NOMO-1 treated with DMSO at 0.1 percent for 48 hours (cell line): ENCODE measurements around the gene MYO5B.
A peak's percentile ranks its signal among the peaks of the same experiment; 100 is the strongest.
"Not testable (repeated sequence)": the region's sequence is repeated elsewhere in the genome, so short reads cannot be mapped to it uniquely, and the experiment has no call there.

Source experiments
- DNase-seq: peaks from one replicate; lab custom pipeline; 2025; ENCODE audit not compliant: unreplicated experiment; lab: John Stamatoyannopoulos, UW

MYO5B gene

DNA sequence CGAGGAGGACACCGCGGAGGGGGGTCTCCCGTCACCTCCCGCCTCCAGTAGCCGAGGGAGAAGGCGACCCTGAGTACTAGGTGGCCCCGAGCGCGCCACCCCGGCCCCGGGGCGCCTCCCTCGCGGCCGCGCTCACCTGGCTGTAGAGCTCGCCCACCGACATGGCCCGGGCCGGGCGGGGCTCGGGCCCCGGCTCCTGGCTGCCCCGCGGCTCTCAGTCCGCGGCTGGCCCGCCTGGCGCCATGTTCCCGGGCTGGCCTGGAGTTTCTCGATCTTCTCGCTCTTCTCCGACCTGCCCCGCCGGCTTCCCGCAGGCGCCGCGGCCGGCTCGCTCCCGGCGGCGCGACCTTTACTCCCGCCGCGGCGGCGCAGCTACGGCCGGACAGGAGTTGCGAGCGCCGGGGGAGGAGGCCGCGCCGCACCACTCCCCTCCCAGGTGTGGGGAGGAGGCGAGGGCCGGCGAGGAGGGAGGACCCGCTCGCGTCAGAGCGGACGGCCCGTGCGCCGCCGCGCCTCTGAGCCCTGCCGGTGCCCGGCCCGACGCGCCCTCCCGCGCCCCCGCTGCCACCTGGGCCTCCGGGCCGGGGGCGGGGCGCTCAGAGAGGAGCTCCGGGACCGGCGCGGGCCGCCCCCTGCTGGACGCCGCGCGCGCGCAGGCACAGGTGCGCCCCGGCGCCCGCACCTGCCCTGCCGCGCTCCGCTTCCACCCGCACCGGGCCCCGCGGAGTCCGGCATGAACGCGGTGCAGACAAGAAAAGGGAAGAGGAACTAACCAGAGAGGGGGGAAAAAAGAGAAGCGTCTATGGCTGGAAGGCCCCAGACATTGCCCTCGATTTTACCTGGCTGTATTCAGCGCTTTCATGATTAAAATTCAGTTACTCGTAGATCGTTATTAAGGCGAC lies at the start of gene MYO5B:
TSS of gene MYO5B (minus strand) at position 517 of the 902 bp plus-strand sequence. CDS start at position 163, 354 bp downstream.
- peak; percentile 41 for DNase-seq

GRCh38 chr18:50241768-50242167 lies 46.8 kb upstream of the MYO5B start:
- DNase-seq = not testable (repeated sequence)

GRCh38 chr18:50240080-50240563 lies 45.2 kb upstream of the MYO5B start:
- DNase-seq = no peak

DNA sequence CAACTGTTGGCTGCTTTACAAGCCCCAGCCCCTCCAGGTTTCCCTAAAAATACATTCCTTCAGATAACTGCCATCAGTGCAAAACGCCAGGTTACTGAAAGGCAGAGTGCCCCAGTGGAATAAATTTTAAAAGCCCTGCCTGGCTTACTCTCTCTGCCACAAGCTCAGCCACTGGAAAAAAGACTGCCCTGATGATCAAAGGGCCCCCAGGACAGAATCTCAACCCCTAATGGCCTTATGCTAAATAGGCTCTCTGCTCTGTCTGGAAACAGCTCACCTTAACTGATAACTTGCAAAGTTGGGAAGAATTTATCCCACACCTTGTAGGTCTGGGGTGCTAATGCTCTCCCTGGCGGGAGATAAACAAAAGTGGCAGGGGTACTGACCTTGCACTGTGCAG lies 37.5 kb upstream of the MYO5B start:
- no peak for DNase-seq

GRCh38 chr18:50231621-50232020 lies 36.7 kb upstream of the MYO5B start:
- no peak for DNase-seq

- DNase-seq = not testable (repeated sequence)
Measured at GRCh38 chr18:50220249-50220648, 25.3 kb upstream of the MYO5B start.

- DNase-seq = peak; percentile 3
Measured at GRCh38 chr18:50218432-50219197, 23.7 kb upstream of the MYO5B start.

- no peak for DNase-seq
Measured at GRCh38 chr18:50209311-50209710, 14.4 kb upstream of the MYO5B start.

DNA sequence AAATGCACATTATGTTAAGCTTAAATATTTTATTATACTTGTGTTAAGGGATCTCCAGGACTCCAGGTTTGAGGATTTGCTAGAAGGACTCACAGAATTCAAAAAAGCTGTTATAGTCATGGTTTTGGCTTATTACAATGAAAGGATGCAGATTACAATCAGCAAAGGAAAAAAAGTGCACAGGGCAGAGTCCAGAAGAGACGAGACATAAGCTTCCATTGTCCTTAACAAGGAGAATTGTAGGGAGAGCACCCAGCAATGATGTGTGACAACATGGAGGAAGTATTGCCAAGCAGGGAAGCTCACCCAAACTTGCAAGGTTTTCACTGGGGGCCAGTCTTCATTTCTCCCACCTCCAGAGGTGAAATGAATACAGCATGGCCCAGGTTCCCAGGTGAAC lies 12.8 kb upstream of the MYO5B start:
- no peak for DNase-seq

DNA sequence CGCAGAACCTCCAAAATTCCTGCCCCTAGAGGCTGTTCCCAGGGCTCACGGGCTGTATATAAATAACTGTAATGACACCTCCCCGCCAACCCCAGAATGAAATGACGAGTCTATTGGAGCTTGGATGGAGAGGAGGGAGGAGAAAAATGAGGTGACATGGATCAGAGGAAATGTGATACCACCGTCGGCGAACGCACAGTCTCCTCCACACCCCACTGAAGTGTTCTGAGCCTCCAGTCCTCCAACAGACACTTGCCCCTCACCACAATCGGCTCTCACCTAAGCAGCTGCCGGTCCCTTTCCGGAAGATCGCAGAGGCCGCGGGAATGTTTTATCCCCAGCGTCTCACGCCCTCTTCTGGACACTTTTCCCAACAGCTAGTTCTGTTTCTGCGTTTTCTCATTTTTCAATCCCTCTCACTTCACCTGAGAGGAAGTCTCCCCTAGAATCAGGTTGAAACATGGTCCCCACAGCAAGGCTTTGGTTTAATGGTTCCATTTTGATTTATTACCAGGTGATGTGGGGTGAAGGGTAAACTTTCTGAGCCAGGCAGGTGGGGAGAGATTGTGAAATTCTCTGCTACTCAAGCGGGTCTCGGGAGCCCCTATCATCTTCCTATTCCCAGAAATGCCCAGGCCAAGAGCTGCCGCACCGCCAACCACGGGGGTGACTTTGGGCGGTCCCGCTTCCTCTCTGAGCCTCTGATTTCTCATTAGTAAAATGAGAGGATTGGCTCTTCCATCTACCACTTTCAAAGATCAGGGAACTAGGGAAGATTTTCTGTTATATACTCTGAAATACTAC lies 9.1 kb upstream of the MYO5B start:
- peak; percentile 26 for DNase-seq

DNA sequence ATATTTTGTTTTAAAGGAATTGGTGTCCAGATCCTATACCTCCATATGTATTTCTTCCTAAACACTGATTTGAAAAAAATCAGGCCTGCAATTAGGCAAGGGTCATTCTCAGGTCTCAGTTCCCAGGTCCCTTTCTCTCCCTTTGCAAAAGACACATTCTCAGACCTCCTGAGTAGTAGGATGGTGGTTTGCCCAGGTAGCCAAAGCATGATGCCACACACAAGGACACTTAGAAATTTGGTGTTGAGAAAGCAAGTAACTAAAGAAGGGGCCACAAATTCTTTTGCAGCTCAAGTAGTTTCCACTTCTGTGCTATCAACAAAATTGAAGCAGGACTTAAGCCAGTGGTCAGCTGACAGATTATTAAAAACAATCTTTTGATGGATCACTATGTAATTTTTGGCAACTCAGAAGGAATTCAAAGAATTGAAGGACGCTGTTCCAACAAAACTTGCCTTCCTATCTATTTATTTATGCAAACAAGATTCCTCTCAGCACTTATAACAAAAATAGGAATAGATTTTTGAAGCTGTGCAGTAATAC lies 6.6 kb upstream of the MYO5B start:
- no peak for DNase-seq

DNA sequence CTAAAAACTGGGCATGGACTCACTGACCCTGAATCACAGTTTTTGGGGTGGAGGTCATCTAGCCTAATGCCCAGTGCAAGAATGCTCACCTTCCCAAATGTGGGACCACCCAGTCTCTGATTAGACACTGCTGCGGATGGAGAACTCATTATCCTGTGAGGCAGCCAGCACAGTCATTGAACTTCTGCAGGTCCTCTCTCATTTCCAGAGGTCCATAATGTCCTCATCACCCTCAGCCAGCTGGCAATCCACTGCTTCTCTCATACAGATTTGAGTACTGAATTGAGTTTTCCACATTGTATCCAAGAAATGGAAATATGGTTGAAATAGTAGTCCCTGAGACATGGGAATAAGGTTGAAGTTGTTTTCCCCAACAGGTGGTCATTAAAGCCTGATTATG lies 5.0 kb upstream of the MYO5B start:
- no peak for DNase-seq

DNA sequence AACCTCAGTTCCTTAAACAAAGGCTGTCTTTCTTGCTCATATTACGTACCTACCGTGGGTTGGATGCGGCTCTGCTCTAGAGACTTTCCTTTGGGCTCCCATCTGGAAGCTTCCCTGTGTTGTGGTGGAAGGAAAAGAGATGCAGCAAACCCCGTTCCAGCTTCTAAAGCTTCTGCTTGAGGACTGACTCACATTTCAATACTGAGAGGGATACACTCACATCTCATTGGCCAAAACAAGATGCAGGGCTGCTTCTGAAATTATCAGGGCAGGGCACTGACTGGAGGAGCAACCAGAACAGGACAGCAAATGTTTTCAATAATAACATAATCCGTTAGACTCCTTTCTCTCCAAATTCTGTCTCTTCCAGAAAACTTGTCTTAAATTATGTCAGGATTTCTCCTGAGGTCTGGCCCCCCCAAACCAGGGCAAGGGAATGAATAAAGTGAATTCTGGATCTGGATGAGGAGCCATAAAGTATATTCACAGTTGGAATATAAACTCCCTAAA lies 4.5 kb upstream of the MYO5B start:
- DNase-seq = no peak

GRCh38 chr18:50196261-50196660 lies 1.3 kb upstream of the MYO5B start:
- no peak for DNase-seq

DNA sequence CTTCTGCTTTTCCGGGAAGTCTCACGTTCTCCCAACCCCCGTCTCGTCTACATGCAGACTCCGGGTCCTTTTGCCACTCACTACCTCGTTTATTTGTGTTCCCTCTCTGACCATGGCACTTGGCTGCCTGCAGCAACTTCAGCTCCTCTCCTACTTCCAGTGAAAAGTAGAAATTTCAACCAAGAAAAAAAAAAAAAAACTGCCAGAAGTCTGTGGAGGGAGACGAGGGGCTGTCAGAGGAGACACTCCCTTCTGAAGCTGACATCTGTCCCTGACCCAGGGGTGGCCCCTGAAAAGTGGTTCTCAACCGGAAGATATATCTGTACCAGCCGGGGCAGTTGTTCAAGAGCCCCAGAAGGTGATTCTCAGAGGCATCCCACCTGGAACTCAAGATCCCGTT lies 742 bp upstream of the MYO5B start:
- no peak for DNase-seq

DNA sequence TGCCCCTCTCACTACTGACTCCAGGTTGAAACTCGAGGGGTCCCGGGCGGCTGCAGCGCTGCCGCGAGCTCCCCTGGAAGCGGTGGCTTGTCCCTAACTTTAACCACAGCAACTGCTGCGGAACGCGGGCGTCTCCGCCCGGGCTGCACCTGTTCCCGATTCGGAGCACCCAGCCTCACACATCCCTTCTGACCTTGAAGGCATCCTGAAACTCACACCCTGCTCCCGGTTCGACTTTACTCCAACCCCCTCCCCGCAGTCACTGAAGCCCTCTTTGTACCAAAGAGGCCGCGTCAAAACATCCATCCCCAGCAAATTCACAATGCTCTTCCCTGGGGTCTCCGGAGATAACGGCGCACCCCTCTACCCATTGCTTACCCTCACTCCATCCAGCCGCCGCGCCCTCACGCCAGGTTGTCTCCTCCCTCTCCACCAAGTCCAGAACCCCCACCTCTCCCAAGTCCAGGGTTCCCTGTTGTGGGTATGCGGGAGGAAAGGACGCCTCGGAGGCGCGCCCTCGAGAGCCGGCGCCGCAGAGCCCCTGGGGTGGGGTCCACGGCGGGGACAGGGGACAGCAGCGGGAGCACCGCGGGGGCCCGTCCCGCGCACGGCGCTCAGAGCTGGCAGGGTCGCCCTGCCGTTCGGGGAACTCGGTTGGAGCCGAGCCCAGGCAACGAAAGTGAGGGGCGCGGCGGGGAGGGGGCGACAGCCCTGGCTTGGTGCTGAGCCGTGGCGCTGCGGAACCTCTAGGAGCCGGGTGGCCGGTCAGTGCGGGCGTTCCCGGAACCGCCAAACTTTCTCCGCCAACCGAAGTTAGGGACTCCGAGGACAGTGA lies 934 bp downstream of the MYO5B start:
- no peak for DNase-seq

- no peak for DNase-seq
Measured at GRCh38 chr18:50192995-50193795, 1.8 kb downstream of the MYO5B start.

- DNase-seq = no peak
Measured at GRCh38 chr18:50190926-50191325, 4.0 kb downstream of the MYO5B start.

DNA sequence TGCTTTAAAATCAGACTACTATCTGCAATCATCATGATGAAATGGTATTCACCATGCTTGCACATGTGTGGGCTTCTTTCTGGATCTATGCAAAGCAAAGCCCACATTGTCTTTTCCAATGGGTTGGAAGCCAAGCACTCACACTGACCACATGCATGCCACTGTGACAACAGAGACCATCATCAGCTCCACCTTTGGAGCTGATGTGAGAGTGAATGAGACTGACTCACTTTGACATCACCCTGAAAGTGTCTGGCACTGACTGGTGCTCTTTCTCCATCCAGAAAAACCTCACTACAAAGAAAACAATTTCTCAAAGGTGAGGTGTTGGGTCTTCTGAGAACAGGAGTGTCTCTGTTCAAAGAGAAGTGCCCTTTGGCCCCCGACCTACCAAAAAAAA lies 4.7 kb downstream of the MYO5B start:
- DNase-seq = no peak
